ENCODE data around the gene CIPC. TPM values are rescaled to one million over a fixed set of nuclear protein-coding genes. Genes with fewer than 3 reads are reported as not detected.

CIPC gene
- polyA plus RNA-seq, 2 donors, result 9.3 to 12.0 TPM

DNA sequence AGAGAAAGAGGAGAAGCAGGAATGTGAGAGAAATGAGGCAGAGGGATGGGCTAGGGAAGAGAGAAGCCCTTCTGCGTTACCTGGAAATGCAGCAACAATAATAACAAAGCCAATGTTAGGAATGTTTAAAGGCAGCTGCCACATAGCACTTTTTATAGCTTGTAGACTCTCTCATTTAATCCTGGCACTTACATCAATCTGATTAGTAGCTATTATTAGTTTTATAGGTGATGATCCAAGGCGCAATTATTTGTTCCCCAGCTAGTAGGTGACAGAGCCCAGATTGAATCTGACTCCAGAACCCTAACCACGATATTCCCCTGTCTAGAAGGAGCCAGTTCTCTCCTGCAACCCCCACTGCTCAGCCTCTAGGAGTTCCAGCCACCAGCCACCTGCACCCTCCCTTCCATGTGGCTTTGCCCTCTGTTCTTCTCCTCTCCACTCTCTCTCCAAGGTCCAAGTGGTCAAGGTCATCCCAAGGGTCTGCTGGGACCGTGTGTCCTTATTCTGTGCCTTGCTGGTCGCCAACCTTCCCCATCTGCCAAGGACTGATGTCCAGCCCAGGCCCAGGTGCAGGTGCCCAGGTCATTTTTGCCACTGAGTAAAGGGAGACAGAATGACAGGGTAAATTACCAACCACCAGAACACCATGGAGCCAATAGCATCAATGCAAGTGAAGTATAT lies 29.4 kb upstream of the CIPC start:
- no peak overlapping the region for H3K27ac ChIP-seq (ENCODE audit: low read depth in 2 of 2, low read length in 1 of 2)
- peaks cover 0 to 5% of the 10 kb centered on the region in 2 donors for H3K4me1 ChIP-seq (ENCODE audit: control insufficient read depth in 2 of 2, insufficient read depth in 2 of 2, low read length in 1 of 2)
- no peak overlapping the region for H3K4me3 ChIP-seq (ENCODE audit: low read depth in 1 of 2, low read length in 2 of 2)
- 57% methylated on average over 5 of the region's 5 CpGs for WGBS, 2 donors
- no peaks in the 10 kb centered on the region for H3K9me3 ChIP-seq (ENCODE audit: control insufficient read depth in 2 of 2, insufficient read depth in 1 of 2, low read depth in 1 of 2, low read length in 1 of 2)
- no peaks in the 10 kb centered on the region for H3K36me3 ChIP-seq (ENCODE audit: control insufficient read depth in 2 of 2, insufficient read depth in 2 of 2, low read length in 1 of 2)
- no peaks in the 10 kb centered on the region for H3K27me3 ChIP-seq (ENCODE audit: control insufficient read depth in 1 of 2, insufficient read depth in 2 of 2, low read length in 2 of 2)

DNA sequence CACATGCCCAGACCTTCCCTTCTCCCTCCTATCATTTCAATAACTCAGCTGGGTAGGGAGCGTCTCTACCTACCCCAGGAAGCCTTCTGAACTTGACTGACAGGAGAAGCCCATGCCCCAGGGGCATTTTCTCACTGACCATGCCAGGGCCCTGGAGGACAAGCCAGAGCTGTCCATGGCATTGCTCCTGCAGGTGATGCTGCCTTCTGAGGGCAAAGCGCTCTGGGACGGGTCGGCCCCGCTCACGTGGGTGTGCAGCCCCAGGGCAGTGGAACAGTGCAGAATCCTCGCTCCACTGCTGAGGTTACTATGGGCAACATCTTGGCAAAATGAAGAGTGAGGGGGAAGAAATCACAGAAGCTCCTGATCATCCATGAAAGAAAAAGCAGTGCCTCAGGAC lies 28.5 kb upstream of the CIPC start:
- no peaks in the 10 kb centered on the region for H3K36me3 ChIP-seq (ENCODE audit: control insufficient read depth in 2 of 2, insufficient read depth in 2 of 2, low read length in 1 of 2)
- no peaks in the 10 kb centered on the region for H3K9me3 ChIP-seq (ENCODE audit: control insufficient read depth in 2 of 2, insufficient read depth in 1 of 2, low read depth in 1 of 2, low read length in 1 of 2)
- 68 to 82% methylated on average over 7 of the region's 7 CpGs for WGBS, 2 donors
- no peak overlapping the region for H3K4me3 ChIP-seq (ENCODE audit: low read depth in 1 of 2, low read length in 2 of 2)
- H3K27ac ChIP-seq (ENCODE audit: low read depth in 2 of 2, low read length in 1 of 2), result peak overlapping the region in 1 of 2 donors; percentile 37
- no peaks in the 10 kb centered on the region for H3K27me3 ChIP-seq (ENCODE audit: control insufficient read depth in 1 of 2, insufficient read depth in 2 of 2, low read length in 2 of 2)
- peaks cover 0 to 5% of the 10 kb centered on the region in 2 donors for H3K4me1 ChIP-seq (ENCODE audit: control insufficient read depth in 2 of 2, insufficient read depth in 2 of 2, low read length in 1 of 2)

GRCh38 chr14:77071938-77072388 lies 26.1 kb upstream of the CIPC start:
- WGBS, 2 donors, result 78 to 87% methylated on average over 3 of the region's 3 CpGs
- H3K27ac ChIP-seq (ENCODE audit: low read depth in 2 of 2, low read length in 1 of 2), result peak overlapping the region in 1 of 2 donors; percentile 47

DNA sequence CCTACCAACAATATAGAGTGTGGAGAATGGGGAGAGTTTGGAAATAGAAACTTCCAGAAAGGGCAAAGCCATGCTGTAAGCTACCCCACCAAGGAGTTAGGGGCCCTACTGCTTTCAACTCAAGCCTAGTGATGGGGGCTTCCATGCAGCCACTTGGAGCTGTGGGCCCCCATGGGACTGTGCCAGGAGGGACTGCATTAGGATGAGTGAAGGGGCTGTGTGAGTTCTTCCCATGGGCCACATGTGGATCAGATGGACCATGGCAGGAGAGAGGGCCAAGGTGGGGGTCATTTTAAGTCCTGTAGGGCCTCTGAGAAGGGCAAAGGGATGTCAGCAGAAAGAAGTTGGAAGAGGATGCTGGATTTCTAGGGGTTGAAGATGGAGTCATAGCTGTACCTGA lies 23.1 kb upstream of the CIPC start:
- Histone ChIP-seq H3K9me3 (ENCODE audit: control insufficient read depth in 2 of 2, insufficient read depth in 1 of 2, low read depth in 1 of 2, low read length in 1 of 2) (no peaks in the 10 kb centered on the region), H3K4me1 (ENCODE audit: control insufficient read depth in 2 of 2, insufficient read depth in 2 of 2, low read length in 1 of 2) (no peaks in the 10 kb centered on the region), H3K27ac (ENCODE audit: low read depth in 2 of 2, low read length in 1 of 2) (peak overlapping the region in 1 of 2 donors; percentile 48), H3K4me3 (ENCODE audit: low read depth in 1 of 2, low read length in 2 of 2) (no peak overlapping the region), H3K27me3 (ENCODE audit: control insufficient read depth in 1 of 2, insufficient read depth in 2 of 2, low read length in 2 of 2) (no peaks in the 10 kb centered on the region), H3K36me3 (ENCODE audit: control insufficient read depth in 2 of 2, insufficient read depth in 2 of 2, low read length in 1 of 2) (no peaks in the 10 kb centered on the region)

More at GRCh38 chr14:77071938-77072388, 26.1 kb upstream of the CIPC start:
- H3K36me3 ChIP-seq (ENCODE audit: control insufficient read depth in 2 of 2, insufficient read depth in 2 of 2, low read length in 1 of 2), result no peaks in the 10 kb centered on the region
- H3K4me1 ChIP-seq (ENCODE audit: control insufficient read depth in 2 of 2, insufficient read depth in 2 of 2, low read length in 1 of 2), result peaks cover 0 to 2% of the 10 kb centered on the region in 2 donors
- H3K27me3 ChIP-seq (ENCODE audit: control insufficient read depth in 1 of 2, insufficient read depth in 2 of 2, low read length in 2 of 2), result no peaks in the 10 kb centered on the region
- no peaks in the 10 kb centered on the region for H3K9me3 ChIP-seq (ENCODE audit: control insufficient read depth in 2 of 2, insufficient read depth in 1 of 2, low read depth in 1 of 2, low read length in 1 of 2)
- no peak overlapping the region for H3K4me3 ChIP-seq (ENCODE audit: low read depth in 1 of 2, low read length in 2 of 2)

GRCh38 chr14:77076113-77076631 lies 21.9 kb upstream of the CIPC start:
- no peaks in the 10 kb centered on the region for H3K27me3 ChIP-seq (ENCODE audit: control insufficient read depth in 1 of 2, insufficient read depth in 2 of 2, low read length in 2 of 2)
- peak overlapping the region; percentile 27 to 83 for H3K27ac ChIP-seq (ENCODE audit: low read depth in 2 of 2, low read length in 1 of 2)
- 44 to 46% methylated on average over 10 of the region's 10 CpGs for WGBS, 2 donors
- H3K36me3 ChIP-seq (ENCODE audit: control insufficient read depth in 2 of 2, insufficient read depth in 2 of 2, low read length in 1 of 2), result no peaks in the 10 kb centered on the region
- no peaks in the 10 kb centered on the region for H3K4me1 ChIP-seq (ENCODE audit: control insufficient read depth in 2 of 2, insufficient read depth in 2 of 2, low read length in 1 of 2)
- no peak overlapping the region for H3K4me3 ChIP-seq (ENCODE audit: low read depth in 1 of 2, low read length in 2 of 2)
- H3K9me3 ChIP-seq (ENCODE audit: control insufficient read depth in 2 of 2, insufficient read depth in 1 of 2, low read depth in 1 of 2, low read length in 1 of 2), result no peaks in the 10 kb centered on the region

DNA sequence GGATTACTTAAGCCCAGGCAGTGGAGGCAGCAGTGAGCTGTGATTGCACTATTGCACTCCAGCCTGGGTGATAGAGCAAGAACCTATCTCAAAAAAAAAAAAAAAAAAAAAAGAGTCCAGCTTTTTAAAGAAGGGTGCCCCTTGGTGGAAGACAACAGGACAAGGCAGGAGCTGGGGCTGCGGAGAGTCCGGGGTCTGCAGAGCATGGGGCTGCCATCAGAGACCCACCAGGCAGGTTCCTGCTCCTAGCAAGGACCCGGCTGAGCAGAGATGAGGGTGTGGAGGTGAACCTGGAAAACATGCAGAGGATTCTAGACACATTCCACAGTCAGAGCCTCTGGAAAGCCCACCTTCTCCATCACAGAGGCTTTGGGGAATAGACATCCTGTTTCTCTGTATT lies 21.0 kb upstream of the CIPC start:
- 94 to 95% methylated on average over 3 of the region's 3 CpGs for WGBS, 2 donors
- peak overlapping the region in 1 of 2 donors; percentile 38 for H3K27ac ChIP-seq (ENCODE audit: low read depth in 2 of 2, low read length in 1 of 2)
- H3K27me3 ChIP-seq (ENCODE audit: control insufficient read depth in 1 of 2, insufficient read depth in 2 of 2, low read length in 2 of 2), result no peaks in the 10 kb centered on the region

GRCh38 chr14:77082356-77082755 lies 15.7 kb upstream of the CIPC start:
- Histone ChIP-seq H3K4me1 (ENCODE audit: control insufficient read depth in 2 of 2, insufficient read depth in 2 of 2, low read length in 1 of 2) (no peaks in the 10 kb centered on the region), H3K9me3 (ENCODE audit: control insufficient read depth in 2 of 2, insufficient read depth in 1 of 2, low read depth in 1 of 2, low read length in 1 of 2) (no peaks in the 10 kb centered on the region), H3K27ac (ENCODE audit: low read depth in 2 of 2, low read length in 1 of 2) (no peak overlapping the region), H3K27me3 (ENCODE audit: control insufficient read depth in 1 of 2, insufficient read depth in 2 of 2, low read length in 2 of 2) (no peaks in the 10 kb centered on the region), H3K4me3 (ENCODE audit: low read depth in 1 of 2, low read length in 2 of 2) (no peak overlapping the region), H3K36me3 (ENCODE audit: control insufficient read depth in 2 of 2, insufficient read depth in 2 of 2, low read length in 1 of 2) (no peaks in the 10 kb centered on the region)
- 91 to 94% methylated on average over 3 of the region's 3 CpGs for WGBS, 2 donors

More for the DNA sequence above, 21.0 kb upstream of the CIPC start:
- H3K36me3 ChIP-seq (ENCODE audit: control insufficient read depth in 2 of 2, insufficient read depth in 2 of 2, low read length in 1 of 2), result no peaks in the 10 kb centered on the region
- H3K9me3 ChIP-seq (ENCODE audit: control insufficient read depth in 2 of 2, insufficient read depth in 1 of 2, low read depth in 1 of 2, low read length in 1 of 2), result no peaks in the 10 kb centered on the region
- H3K4me1 ChIP-seq (ENCODE audit: control insufficient read depth in 2 of 2, insufficient read depth in 2 of 2, low read length in 1 of 2), result no peaks in the 10 kb centered on the region
- H3K4me3 ChIP-seq (ENCODE audit: low read depth in 1 of 2, low read length in 2 of 2), result no peak overlapping the region

DNA sequence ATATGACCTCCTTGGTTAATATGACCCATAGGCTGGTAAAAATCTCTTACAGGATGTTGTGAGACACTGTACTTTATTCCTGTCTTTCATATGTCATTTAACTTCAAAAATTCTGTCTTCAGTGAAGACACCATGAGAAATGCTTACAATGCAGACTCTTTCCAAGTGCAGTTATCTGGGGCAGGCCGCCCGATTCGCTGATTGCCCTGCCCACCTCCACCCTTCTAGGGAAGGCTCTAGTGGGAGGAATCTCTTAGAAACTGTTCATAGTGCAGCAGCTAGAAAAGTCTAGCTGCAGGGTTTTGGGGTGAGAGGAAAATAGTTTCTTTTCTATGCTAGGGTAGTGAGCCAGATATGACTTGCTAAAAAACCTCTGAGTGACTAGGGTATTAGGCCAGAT lies 15.0 kb upstream of the CIPC start:
- 81 to 85% methylated on average over 3 of the region's 3 CpGs for WGBS, 2 donors
- no peaks in the 10 kb centered on the region for H3K9me3 ChIP-seq (ENCODE audit: control insufficient read depth in 2 of 2, insufficient read depth in 1 of 2, low read depth in 1 of 2, low read length in 1 of 2)
- no peak overlapping the region for H3K27ac ChIP-seq (ENCODE audit: low read depth in 2 of 2, low read length in 1 of 2)
- no peaks in the 10 kb centered on the region for H3K27me3 ChIP-seq (ENCODE audit: control insufficient read depth in 1 of 2, insufficient read depth in 2 of 2, low read length in 2 of 2)
- no peaks in the 10 kb centered on the region for H3K36me3 ChIP-seq (ENCODE audit: control insufficient read depth in 2 of 2, insufficient read depth in 2 of 2, low read length in 1 of 2)
- no peaks in the 10 kb centered on the region for H3K4me1 ChIP-seq (ENCODE audit: control insufficient read depth in 2 of 2, insufficient read depth in 2 of 2, low read length in 1 of 2)
- H3K4me3 ChIP-seq (ENCODE audit: low read depth in 1 of 2, low read length in 2 of 2), result no peak overlapping the region

GRCh38 chr14:77084985-77085384 lies 13.1 kb upstream of the CIPC start:
- 65 to 81% methylated on average over 5 of the region's 5 CpGs for WGBS, 2 donors
- no peak overlapping the region for H3K27ac ChIP-seq (ENCODE audit: low read depth in 2 of 2, low read length in 1 of 2)

GRCh38 chr14:77085538-77085937 lies 12.5 kb upstream of the CIPC start:
- no peak overlapping the region for H3K4me3 ChIP-seq (ENCODE audit: low read depth in 1 of 2, low read length in 2 of 2)
- H3K4me1 ChIP-seq (ENCODE audit: control insufficient read depth in 2 of 2, insufficient read depth in 2 of 2, low read length in 1 of 2), result no peaks in the 10 kb centered on the region
- H3K27me3 ChIP-seq (ENCODE audit: control insufficient read depth in 1 of 2, insufficient read depth in 2 of 2, low read length in 2 of 2), result no peaks in the 10 kb centered on the region
- no peaks in the 10 kb centered on the region for H3K36me3 ChIP-seq (ENCODE audit: control insufficient read depth in 2 of 2, insufficient read depth in 2 of 2, low read length in 1 of 2)
- 83% methylated on average over 4 of the region's 4 CpGs for WGBS, 2 donors
- H3K27ac ChIP-seq (ENCODE audit: low read depth in 2 of 2, low read length in 1 of 2), result no peak overlapping the region
- H3K9me3 ChIP-seq (ENCODE audit: control insufficient read depth in 2 of 2, insufficient read depth in 1 of 2, low read depth in 1 of 2, low read length in 1 of 2), result no peaks in the 10 kb centered on the region

More at GRCh38 chr14:77084985-77085384, 13.1 kb upstream of the CIPC start:
- Histone ChIP-seq H3K4me1 (ENCODE audit: control insufficient read depth in 2 of 2, insufficient read depth in 2 of 2, low read length in 1 of 2) (no peaks in the 10 kb centered on the region), H3K36me3 (ENCODE audit: control insufficient read depth in 2 of 2, insufficient read depth in 2 of 2, low read length in 1 of 2) (no peaks in the 10 kb centered on the region), H3K27me3 (ENCODE audit: control insufficient read depth in 1 of 2, insufficient read depth in 2 of 2, low read length in 2 of 2) (no peaks in the 10 kb centered on the region), H3K9me3 (ENCODE audit: control insufficient read depth in 2 of 2, insufficient read depth in 1 of 2, low read depth in 1 of 2, low read length in 1 of 2) (no peaks in the 10 kb centered on the region), H3K4me3 (ENCODE audit: low read depth in 1 of 2, low read length in 2 of 2) (no peak overlapping the region)

Measured in esophagus (tissue), 2 donors.